ENCODE data around the gene TRPM5. TPM values are rescaled to one million over a fixed set of nuclear protein-coding genes. Genes with fewer than 3 reads are reported as not detected.

TRPM5 gene
- total RNA-seq, 1 donor from 2014 or later = not detected

DNA sequence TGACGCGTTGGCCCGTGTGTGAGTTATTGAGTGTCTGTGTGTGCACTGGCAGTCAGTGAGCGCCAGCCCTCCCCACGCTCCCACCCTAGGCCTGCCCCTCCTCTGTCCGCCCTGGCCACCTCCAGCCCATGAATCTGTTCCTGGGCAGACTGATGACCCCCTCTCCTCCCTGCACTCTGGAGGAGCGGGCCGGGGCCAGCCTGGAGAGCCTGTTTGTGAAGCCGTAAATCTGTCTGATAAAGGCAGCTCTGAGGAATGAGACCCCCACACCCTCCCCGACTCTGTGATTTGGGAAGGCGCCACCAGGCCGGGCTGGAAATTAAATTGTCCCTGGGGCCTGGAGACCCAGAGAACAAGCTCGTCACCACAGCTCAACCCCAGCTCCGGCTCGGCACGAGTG lies 35.2 kb downstream of the TRPM5 start:
- H3K27me3 ChIP-seq = no peaks in the 10 kb centered on the region
- peaks cover 0 to 5% of the 10 kb centered on the region in 2 donors for H3K36me3 ChIP-seq
- H3K4me1 ChIP-seq = no peaks in the 10 kb centered on the region
- H3K4me3 ChIP-seq = no peak overlapping the region
- H3K9me3 ChIP-seq = no peaks in the 10 kb centered on the region
- intact Hi-C loops (cut with DNase I) = loop anchor here (10.0 kb wide), 2 partner anchors 476 to 844 kb away; partner anchors contain the start of gene CDKN1C
- H3K27ac ChIP-seq = no peak overlapping the region
- TF ChIP-seq, protein P1, sequence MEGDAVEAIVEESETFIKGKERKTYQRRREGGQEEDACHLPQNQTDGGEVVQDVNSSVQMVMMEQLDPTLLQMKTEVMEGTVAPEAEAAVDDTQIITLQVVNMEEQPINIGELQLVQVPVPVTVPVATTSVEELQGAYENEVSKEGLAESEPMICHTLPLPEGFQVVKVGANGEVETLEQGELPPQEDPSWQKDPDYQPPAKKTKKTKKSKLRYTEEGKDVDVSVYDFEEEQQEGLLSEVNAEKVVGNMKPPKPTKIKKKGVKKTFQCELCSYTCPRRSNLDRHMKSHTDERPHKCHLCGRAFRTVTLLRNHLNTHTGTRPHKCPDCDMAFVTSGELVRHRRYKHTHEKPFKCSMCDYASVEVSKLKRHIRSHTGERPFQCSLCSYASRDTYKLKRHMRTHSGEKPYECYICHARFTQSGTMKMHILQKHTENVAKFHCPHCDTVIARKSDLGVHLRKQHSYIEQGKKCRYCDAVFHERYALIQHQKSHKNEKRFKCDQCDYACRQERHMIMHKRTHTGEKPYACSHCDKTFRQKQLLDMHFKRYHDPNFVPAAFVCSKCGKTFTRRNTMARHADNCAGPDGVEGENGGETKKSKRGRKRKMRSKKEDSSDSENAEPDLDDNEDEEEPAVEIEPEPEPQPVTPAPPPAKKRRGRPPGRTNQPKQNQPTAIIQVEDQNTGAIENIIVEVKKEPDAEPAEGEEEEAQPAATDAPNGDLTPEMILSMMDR (IDR thresholded peaks at IDR 0.05) = no peak
- DNase-seq (ENCODE audit: low spot score in 2 of 2) = no peak

DNA sequence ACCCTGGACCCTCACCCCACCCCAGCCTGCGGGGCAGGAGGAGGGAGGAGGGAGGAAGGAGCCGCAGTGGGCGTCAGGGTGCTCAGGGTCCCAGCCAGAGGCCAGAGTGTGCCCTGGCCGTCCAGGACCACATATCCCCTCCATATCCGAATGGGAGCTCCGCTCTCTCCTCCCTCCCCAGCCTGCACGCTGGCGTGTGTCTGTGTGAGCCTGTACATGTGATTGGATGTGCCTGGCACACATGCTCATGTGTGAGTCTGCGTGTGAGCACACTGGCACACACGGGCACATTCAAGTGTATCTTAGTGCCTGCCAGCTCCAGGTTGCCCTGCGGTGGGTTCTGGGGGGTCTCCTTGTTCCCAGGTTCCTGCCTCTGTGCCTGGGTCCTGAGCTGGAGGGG lies 35.6 kb downstream of the TRPM5 start:
- no peak for DNase-seq (ENCODE audit: low spot score in 2 of 2)
- H3K36me3 ChIP-seq = peaks cover 3 to 10% of the 10 kb centered on the region in 2 donors
- H3K27ac ChIP-seq = no peak overlapping the region
- H3K4me3 ChIP-seq = no peak overlapping the region
- H3K9me3 ChIP-seq = no peaks in the 10 kb centered on the region
- H3K4me1 ChIP-seq = no peaks in the 10 kb centered on the region
- no peaks in the 10 kb centered on the region for H3K27me3 ChIP-seq
- TF ChIP-seq, protein P1 (IDR thresholded peaks at IDR 0.05) = no peak
- intact Hi-C loops (cut with DNase I) = loop anchor here (10.0 kb wide), 2 partner anchors 476 to 844 kb away; partner anchors contain the start of gene CDKN1C

DNA sequence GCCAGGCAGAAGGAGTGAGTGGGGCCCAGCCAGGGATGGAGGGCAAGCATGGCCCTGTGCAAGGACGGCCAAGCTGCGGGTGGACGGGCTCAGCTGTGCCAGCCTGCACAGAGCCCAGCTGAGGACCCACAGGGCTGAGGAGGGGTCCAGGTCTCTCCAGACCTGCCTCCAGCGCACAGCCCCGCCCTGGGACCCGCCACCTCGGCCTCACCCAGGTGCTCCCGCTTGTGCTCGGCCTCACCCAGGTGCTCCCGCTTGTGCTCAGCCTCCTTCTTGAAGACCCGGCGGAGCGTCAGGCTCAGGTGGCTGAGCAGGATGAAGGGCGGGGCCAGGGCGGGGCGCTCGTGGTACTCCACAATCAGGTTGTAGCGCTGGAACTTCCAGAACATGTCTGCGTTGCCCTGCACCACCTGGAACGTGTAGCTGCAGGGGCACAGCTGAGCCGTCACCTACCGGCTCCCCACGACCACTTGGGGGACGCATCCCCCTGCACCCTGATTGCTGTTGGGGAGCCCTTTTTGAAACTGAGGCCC lies 37.4 kb downstream of the TRPM5 start:
- intact Hi-C loops (cut with DNase I) = loop anchor here (10.0 kb wide), 2 partner anchors 478 to 842 kb away; partner anchors contain the start of gene CDKN1C
- TF ChIP-seq, protein P1 (IDR thresholded peaks at IDR 0.05) = no peak

DNA sequence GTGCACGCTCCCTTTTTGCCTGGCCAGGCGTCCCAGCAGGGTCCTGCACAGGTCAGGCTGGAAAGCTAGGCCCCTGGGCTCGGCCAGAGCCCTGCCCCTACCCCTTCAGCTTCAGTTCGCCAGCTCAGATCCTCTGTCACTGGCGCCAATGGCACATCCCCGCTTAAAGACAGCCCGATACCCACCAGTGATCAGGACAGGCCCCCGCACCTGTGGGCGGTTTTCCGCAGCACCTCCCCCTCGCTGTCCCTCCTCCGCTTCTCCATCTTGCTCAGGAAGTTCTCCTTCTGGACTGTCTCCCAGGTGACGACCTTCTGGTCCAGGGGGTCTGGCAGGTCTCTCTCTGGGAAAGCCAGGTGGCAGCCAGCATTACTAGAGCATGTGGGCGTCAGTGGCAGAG lies 37.9 kb downstream of the TRPM5 start:
- Histone ChIP-seq H3K27me3 (no peaks in the 10 kb centered on the region), H3K36me3 (peaks cover 18 to 26% of the 10 kb centered on the region in 2 donors), H3K4me3 (no peak overlapping the region), H3K27ac (no peak overlapping the region), H3K4me1 (peaks cover 5 to 9% of the 10 kb centered on the region in 2 donors), H3K9me3 (no peaks in the 10 kb centered on the region)
- intact Hi-C loops (cut with DNase I) = loop anchor here (10.0 kb wide), 2 partner anchors 478 to 842 kb away; partner anchors contain the start of gene CDKN1C
- TF ChIP-seq, protein P1 (IDR thresholded peaks at IDR 0.05) = no peak
- DNase-seq (ENCODE audit: low spot score in 2 of 2) = no peak

More for the DNA sequence above, 37.4 kb downstream of the TRPM5 start:
- H3K9me3 ChIP-seq = no peaks in the 10 kb centered on the region
- no peak overlapping the region for H3K27ac ChIP-seq
- peaks cover 0 to 4% of the 10 kb centered on the region in 2 donors for H3K4me1 ChIP-seq
- H3K36me3 ChIP-seq = peaks cover 18 to 26% of the 10 kb centered on the region in 2 donors
- no peaks in the 10 kb centered on the region for H3K27me3 ChIP-seq
- no peak overlapping the region for H3K4me3 ChIP-seq
- DNase-seq (ENCODE audit: low spot score in 2 of 2) = no peak

DNA sequence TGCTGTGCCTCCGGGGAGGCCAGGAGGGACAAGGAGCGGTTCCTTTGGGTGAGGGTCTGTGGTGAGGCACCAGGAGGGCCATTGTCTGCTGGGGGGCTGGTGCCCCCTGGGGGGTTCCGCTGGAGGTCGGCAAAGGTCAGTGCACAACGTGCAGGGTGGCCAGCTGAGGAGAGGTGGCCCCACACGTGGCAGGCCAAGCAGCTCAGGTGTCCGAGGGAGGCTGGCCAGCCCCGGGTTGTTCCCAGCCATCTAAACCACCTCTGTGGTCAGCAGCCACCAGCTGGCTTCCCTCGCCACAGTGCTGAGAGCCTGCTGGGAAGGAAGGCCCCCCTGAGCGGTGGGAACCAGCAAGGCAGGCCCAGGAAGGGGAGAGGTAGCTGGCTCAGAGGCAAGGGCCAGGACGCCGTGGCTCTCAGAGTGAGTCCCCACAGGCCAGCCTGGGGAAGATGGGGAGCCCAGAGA lies 39.5 kb downstream of the TRPM5 start:
- Histone ChIP-seq H3K9me3 (no peaks in the 10 kb centered on the region), H3K4me3 (no peak overlapping the region), H3K4me1 (peaks cover 7 to 14% of the 10 kb centered on the region in 2 donors), H3K36me3 (peaks cover 18 to 26% of the 10 kb centered on the region in 2 donors), H3K27me3 (no peaks in the 10 kb centered on the region), H3K27ac (no peak overlapping the region)
- no peak for DNase-seq (ENCODE audit: low spot score in 2 of 2)
- TF ChIP-seq, protein P1 (IDR thresholded peaks at IDR 0.05) = no peak
- intact Hi-C loops (cut with DNase I) = loop anchor here (10.0 kb wide), 2 partner anchors 480 to 840 kb away; partner anchors contain the start of gene CDKN1C

Measured in ascending aorta (tissue), 2 donors.